SK-N-MC (cell line): Measurements from ENCODE around the gene ANKRD13D.

ENCODE experiments used
- DNase-seq: peaks from one replicate; pipeline ENCODE4 v3.0.0-alpha.2; 2011; ENCODE audit warnings: low read depth, low spot score
- H3K27ac ChIP-seq: fragments of 200-600 bp; sonication (generic); 2 replicates; pipeline ENCODE4 v1.5.1; 2016; ENCODE audit warnings: mixed run types
- H3K36me3 ChIP-seq: fragments of 200-600 bp; sonication (generic); 2 replicates; pipeline ENCODE4 v1.6.1; 2017; ENCODE audit warnings: antibody characterized with exemption, low read length, mixed read lengths; ENCODE audit not compliant: insufficient read depth
- H3K4me3 ChIP-seq: fragments of 200-600 bp; sonication (generic); 2 replicates; pipeline ENCODE4 v1.5.1; 2016
- H3K9ac ChIP-seq: fragments of 200-600 bp; sonication (generic); 2 replicates; pipeline ENCODE4 v1.8.0; 2017; ENCODE audit warnings: mixed run types, mixed read lengths; ENCODE audit not compliant: insufficient read length
- H3K9me3 ChIP-seq: fragments of 200-600 bp; sonication (generic); 2 replicates; pipeline ENCODE4 v1.6.1; 2017; ENCODE audit warnings: low read depth, mild to moderate bottlenecking, antibody characterized with exemption, low read length, moderate library complexity, mixed read lengths
- EZH2 ChIP-seq: fragments of 200-600 bp; sonication (generic); IDR thresholded peaks from one replicate; pipeline ENCODE4 v1.6.1; 2017; ENCODE audit warnings: antibody characterized with exemption
- FOXP2 ChIP-seq: optimal IDR thresholded peaks from 2 replicates; pipeline ENCODE3; 2011; ENCODE audit warnings: mild to moderate bottlenecking, moderate library complexity; ENCODE audit not compliant: insufficient read depth; ENCODE audit errors: extremely low read length, control extremely low read depth
- POLR2AphosphoS5 ChIP-seq: IDR thresholded peaks from 2 replicates; pipeline ENCODE4 v1.6.1; 2012; ENCODE audit warnings: mild to moderate bottlenecking, low read depth, low read length, borderline replicate concordance

Gene ANKRD13D

GRCh38 chr11:67274768-67275605, 14.1 kb upstream of the ANKRD13D start:
- Histone ChIP-seq H3K27ac (no peak overlapping the region), H3K9ac (no peak overlapping the region), H3K36me3 (peaks cover 16% of the 10 kb centered on the region; the same call in 1 of the 2 replicates), H3K9me3 (no peaks in the 10 kb centered on the region), H3K4me3 (no peak overlapping the region)
- no peak for DNase-seq
- TF ChIP-seq POLR2AphosphoS5 = no peak
- no peak for TF ChIP-seq EZH2
- no peak for TF ChIP-seq FOXP2

- DNase-seq = no peak
- H3K4me3 ChIP-seq = no peak overlapping the region
- peaks cover 24% of the 10 kb centered on the region for H3K36me3 ChIP-seq
- no peaks in the 10 kb centered on the region for H3K9me3 ChIP-seq
- TF ChIP-seq POLR2AphosphoS5 = no peak
- no peak for TF ChIP-seq EZH2
- no peak for TF ChIP-seq FOXP2
- H3K9ac ChIP-seq = no peak overlapping the region
- H3K27ac ChIP-seq = peak overlapping the region; percentile 98
Measured at GRCh38 chr11:67275606-67276409, 13.3 kb upstream of the ANKRD13D start.

- Histone ChIP-seq H3K27ac (peak overlapping the region; percentile 98), H3K36me3 (peaks cover 34% of the 10 kb centered on the region), H3K4me3 (peak overlapping the region; percentile 76), H3K9ac (peak overlapping the region; percentile 81), H3K9me3 (no peaks in the 10 kb centered on the region)
- no peak for DNase-seq
- TF ChIP-seq EZH2 (no peak), POLR2AphosphoS5 (no peak), FOXP2 (no peak)
Measured at GRCh38 chr11:67276781-67277230, 12.3 kb upstream of the ANKRD13D start.

GRCh38 chr11:67277231-67277961, 11.7 kb upstream of the ANKRD13D start:
- DNase-seq = peak; percentile 77
- H3K4me3 ChIP-seq = peak overlapping the region; percentile 76
- TF ChIP-seq POLR2AphosphoS5 (peak; percentile 69), FOXP2 (peak; percentile 16), EZH2 (no peak)
- H3K36me3 ChIP-seq = peaks cover 40% of the 10 kb centered on the region
- no peaks in the 10 kb centered on the region for H3K9me3 ChIP-seq
- H3K27ac ChIP-seq = peak overlapping the region; percentile 98
- H3K9ac ChIP-seq = peak overlapping the region; percentile 83

GRCh38 chr11:67278135-67278938, 10.8 kb upstream of the ANKRD13D start:
- DNase-seq = no peak
- Histone ChIP-seq H3K9me3 (no peaks in the 10 kb centered on the region), H3K9ac (peak overlapping the region; percentile 83), H3K36me3 (peaks cover 49% of the 10 kb centered on the region), H3K4me3 (peak overlapping the region; percentile 76), H3K27ac (peak overlapping the region; percentile 98)
- TF ChIP-seq FOXP2 (no peak), POLR2AphosphoS5 (no peak), EZH2 (no peak)

- TF ChIP-seq POLR2AphosphoS5 = no peak
- no peak for TF ChIP-seq FOXP2
- no peak for TF ChIP-seq EZH2
- no peak overlapping the region for H3K9ac ChIP-seq
- H3K36me3 ChIP-seq = peaks cover 57% of the 10 kb centered on the region
- DNase-seq = no peak
- no peak overlapping the region for H3K4me3 ChIP-seq
- H3K27ac ChIP-seq = peak overlapping the region; percentile 98; the same call in 1 of the 2 replicates
- no peaks in the 10 kb centered on the region for H3K9me3 ChIP-seq
Measured at GRCh38 chr11:67278939-67279588, 10.0 kb upstream of the ANKRD13D start.

- Histone ChIP-seq H3K36me3 (peaks cover 61% of the 10 kb centered on the region), H3K27ac (no peak overlapping the region), H3K9me3 (no peaks in the 10 kb centered on the region), H3K9ac (no peak overlapping the region), H3K4me3 (no peak overlapping the region)
- TF ChIP-seq POLR2AphosphoS5 (no peak), FOXP2 (no peak), EZH2 (no peak)
- DNase-seq = no peak
Measured at GRCh38 chr11:67279589-67280340, 9.3 kb upstream of the ANKRD13D start.
